ENCODE results near the gene HORMAD2.

The HORMAD2 gene

DNA sequence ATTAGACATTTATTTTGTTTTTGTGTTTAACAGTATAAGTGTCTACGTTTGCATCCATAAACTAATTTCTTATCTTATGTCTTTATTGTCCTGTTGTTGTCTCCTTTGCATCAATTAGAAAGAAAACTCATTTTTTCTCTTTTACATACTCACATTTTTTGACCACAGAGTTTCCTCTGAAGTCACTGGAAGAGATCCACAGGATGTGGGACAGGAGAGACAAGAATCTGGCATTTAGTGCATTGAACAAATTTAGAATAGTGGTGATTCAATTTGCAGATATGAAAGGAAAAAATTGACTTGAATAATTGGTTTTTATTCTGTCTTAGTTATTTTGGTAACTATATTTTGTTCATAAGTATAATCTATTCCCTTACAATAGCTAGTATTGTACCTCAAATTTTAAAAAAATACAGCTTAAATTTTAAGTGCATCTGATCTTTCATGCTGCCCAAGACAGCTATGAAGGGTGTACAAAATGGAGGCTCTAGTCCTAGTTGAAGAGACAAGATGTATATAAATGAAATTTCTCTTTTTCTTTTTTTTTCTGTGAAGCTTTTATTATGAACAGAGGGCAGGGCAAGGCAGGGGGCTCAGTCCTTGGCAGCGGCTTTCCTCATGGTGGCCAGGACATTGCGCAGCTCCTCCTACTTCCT, 24.4 kb downstream of the HORMAD2 start:
- DNase-seq (ENCODE audit: low read depth, low spot score) = no peak

DNA sequence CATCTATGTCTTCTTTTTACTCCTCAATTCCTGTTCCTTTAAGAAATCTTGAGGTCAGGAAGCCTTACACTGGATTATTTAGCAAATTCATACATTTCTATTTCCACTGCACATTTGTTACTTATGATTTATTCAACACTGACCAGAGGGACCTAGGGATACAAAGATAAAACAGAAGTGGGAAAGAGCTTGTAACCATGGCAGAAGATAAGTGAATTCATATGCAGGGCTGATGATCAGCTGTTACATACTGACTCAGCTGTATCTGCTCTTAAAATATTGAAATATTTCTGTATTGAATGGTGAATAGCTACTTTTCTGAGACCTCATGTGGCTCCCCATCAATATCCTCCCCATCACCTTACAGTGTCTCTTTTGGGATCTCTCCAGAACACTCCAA, 25.2 kb downstream of the HORMAD2 start:
- DNase-seq (ENCODE audit: low read depth, low spot score) = no peak

DNA sequence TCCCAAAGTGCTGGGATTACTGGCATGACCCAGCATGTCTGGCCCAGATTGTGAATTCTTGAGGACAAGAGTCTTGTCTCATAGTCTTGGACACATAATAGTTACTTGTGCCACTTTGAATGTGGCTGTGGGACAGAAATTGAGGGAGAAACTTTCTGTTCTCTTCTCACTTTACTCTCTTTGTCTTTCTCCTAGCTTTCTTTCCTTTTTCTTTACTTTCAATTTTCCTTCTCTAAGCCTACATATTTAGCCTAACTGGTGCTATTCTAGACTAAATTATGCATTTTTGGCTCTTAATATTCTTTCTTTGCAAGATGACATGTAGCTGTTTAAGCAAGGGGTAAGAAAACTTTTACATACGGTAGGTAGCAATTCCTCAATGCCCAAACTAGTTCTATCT, 33.2 kb downstream of the HORMAD2 start:
- DNase-seq (ENCODE audit: low read depth, low spot score) = no peak

DNA sequence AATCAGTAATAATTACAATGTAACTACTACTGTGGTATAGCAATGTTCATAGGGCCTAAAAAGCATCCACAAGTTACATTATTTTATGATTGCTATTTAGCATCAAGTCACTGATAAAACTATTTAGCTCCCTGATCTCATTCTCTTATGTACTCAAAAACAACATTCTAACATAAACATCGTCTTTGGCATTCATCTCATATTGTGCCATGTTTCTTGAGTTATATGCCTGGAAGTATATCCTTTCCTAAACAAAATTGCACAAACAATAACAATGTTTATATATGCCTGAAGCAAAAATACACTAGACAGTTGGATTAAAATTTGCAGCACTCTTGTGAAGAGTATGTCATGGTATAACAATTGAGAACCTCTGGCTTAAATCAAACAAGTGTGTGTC, 34.1 kb downstream of the HORMAD2 start:
- DNase-seq (ENCODE audit: low read depth, low spot score) = no peak

DNA sequence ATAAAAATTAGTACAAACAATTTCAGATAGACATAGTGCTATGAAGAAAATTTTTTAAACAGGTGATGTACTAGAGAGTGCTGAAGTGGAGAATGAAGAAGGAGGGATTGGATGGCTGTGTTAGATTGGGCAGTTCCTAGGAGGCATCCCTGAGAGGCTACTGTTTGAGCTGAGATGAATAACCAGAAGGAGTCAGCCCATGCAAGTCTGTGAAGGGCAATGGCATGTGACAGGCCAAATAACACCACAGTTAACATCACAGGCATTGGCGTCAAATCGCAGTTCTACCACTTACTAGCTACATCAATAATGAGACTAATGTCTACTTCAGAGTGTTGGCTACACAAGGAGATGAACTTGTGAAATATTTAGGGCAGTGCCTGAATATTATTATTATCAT, 35.4 kb downstream of the HORMAD2 start:
- no peak for DNase-seq (ENCODE audit: low read depth, low spot score)

DNA sequence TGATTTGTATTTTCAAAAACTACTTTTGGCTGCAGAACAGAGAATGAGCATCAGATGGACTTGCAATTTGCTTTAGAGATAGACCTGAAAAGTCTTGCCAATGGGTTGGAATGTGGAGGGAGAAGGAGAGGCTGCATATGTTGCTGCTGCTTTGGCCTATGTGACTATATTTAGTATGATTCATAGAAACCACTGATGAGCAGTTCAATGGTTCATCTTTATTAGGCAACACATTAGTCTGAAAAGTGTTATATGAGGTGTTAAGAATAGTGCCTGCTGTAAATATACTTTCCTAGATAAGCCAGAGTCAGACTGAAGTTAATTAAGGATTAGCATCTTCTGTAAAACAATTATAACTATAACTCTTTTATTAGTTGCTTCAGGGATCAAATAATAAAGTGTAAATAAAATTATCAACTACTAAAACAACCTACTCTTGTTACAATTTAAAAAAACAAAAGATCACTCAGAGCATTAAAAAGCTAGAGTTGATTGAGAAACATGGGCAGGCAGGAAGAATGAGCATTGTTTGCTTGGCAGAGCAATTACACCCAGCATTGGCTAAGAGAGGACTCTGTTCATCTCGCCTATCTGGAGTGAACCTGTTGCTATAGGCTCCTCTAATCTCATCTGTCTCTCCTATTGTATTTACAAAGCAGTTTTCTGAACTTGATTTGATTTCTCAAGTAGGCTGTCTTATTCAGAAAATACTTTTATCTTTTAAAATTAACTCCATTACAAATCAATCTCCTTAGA, 36.3 kb downstream of the HORMAD2 start:
- DNase-seq (ENCODE audit: low read depth, low spot score) = no peak

DNA sequence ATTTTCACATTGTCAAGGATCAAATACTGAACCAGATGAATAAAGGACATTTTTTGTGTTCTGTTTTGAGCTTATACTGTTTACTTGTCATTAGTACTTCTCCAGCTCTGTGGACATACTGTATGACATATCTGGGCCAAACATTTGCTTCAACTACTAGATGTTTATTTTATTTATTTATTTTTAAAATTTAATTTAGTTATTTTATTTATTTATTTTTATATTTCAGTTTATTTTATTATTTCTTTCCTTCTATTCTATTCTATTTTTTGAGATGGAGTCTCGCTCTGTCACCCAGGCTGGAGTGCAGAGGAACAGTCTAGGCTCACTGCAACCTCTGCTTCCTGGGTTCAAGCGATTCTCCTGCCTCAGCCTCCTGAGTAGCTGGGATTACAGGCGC, 37.0 kb downstream of the HORMAD2 start:
- DNase-seq (ENCODE audit: low read depth, low spot score) = no peak

DNA sequence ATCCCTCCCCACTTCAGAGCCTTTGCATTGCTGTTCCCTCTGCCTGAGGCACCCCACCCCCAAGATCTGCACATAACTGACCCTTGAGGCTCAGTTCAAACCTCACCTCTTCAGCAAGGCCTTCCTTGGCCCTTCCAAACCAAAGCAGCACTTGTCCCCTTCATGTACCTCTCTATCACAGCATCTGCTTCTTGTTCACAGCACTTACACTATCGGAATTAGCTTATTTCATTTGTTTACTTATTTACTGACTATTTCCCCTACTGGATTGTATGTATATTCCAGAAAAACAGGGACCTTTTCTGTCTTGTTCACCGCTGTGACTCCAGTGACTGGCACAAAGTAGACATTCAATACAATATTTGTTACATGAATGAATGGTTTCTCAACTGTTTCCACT, 38.0 kb downstream of the HORMAD2 start:
- DNase-seq (ENCODE audit: low read depth, low spot score) = no peak

DNA sequence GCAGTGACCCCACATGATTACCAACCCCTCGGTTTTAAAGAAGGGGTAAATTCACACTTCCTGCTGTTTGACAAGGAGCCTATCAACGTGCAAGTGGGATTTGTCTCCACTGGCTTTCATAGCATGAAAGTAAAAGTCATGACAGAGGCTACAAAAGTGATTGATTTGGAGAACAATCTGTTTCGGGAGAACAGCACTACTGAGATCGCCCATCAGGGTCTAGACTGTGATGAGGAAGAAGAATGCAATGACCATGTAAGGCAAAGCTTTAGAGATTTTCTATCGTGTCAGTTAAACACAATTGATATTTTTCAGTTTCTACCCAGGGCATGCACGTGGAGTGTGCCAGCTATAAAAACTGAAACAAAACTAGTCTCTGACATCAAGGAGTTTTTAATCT, 41.7 kb downstream of the HORMAD2 start:
- DNase-seq (ENCODE audit: low read depth, low spot score) = no peak

DNA sequence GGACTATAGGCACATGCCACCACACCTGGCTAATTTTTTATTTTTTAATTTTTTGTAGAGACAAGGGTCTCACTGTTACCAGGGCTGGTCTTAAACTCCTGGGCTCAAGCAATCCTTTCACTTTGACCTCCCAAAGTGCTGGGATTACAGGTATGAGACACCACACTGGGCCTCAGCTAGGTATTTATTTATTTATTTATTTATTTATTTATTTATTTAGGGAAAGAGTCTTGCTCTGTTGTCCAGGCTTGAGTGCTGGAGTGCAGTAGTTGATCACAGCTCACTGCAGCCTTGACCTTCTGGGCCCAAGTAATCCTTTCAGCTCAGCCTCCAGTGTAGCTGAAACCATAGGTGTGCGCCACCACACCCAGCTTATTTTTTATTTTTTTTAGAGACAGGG, 43.2 kb downstream of the HORMAD2 start:
- no peak for DNase-seq (ENCODE audit: low read depth, low spot score)

DNA sequence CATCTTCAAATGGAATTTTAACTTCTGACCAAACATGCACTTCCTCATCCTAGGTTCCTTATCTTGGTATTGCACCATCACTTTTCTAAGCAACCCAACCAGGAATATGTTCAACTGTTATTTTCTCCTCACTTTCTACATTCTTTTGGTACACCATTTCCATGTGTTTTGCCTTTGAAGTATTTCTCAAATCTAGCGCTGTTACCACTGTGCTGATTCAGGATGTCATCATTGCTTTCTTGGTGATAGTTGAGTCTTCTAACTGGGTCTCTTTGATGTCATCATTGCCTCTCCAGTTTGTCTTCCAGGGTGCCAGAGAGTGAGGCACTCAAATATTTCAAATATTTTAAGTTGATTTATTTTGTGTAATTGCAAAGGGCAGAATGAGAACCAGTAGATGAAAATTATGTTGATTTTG, 47.5 kb downstream of the HORMAD2 start:
- DNase-seq (ENCODE audit: low read depth, low spot score) = no peak

DNA sequence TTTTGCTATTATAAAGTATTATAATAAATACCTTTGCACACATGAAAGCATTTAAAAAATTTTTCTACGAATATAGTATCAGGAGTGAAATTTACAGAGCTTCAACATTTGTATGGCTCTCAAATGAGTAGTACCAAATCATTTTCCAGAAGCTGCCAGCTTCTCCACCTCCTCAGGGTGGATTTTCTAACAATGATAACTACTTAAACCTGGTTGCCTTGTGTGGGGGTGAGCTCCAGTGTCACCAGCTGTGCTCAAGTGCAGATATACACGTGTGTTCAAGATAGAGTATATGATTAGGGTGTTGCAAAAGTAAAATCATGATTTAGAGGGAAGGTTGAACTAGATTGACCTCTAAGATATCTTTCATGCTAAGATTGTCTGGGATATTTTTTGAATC, 48.2 kb downstream of the HORMAD2 start:
- no peak for DNase-seq (ENCODE audit: low read depth, low spot score)

DNA sequence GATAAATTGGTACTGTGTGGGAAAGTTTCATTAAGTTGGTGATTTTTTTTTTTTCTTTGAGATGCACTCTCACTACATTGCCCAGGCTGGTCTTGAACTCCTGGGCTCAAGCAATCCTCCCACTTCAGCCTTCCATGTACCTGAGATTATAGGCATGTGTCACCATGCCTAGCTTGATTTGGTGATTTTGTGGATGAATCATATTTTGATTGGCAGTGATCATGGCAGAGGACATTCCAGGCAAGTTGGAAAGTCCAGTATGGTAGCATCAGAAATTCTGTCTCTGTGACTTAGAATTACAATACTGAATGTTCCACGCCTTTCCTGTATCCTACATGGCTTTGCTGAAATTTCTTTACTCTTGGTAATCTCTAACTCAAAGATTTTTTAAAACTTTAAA, 49.4 kb downstream of the HORMAD2 start:
- no peak for DNase-seq (ENCODE audit: low read depth, low spot score)

DNA sequence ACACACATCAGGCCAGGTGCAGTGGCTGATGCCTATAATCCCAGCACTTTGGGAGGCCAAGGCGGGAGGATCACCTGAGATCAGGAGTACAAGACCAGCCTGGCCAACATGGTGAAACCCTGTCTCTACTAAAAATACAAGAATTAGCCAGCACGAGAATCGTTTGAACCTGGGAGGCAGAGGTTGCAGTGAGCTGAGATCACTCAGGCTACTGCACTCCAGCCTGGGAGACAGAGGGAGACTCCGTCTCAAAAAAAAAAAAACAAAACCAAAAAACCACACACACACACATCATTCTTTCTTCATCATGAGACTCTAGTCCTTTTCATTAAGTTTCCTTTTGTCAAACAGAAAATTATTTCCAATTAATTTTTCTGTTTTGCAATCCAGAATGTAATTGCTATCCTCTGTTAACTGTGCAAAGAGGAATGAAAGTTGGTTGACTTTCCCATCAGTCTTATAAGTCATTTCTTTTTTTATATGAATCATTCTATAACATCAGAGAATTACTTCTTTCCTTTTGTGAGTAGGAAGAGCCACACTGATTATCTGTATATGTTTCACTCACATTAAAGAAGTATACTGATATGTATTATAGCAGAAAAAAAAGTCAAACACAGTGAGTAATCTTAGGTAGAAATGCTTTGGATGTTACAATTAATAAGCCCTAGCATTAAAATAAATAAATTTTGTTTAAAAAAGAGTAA, 52.2 kb downstream of the HORMAD2 start:
- DNase-seq (ENCODE audit: low read depth, low spot score) = no peak

DNA sequence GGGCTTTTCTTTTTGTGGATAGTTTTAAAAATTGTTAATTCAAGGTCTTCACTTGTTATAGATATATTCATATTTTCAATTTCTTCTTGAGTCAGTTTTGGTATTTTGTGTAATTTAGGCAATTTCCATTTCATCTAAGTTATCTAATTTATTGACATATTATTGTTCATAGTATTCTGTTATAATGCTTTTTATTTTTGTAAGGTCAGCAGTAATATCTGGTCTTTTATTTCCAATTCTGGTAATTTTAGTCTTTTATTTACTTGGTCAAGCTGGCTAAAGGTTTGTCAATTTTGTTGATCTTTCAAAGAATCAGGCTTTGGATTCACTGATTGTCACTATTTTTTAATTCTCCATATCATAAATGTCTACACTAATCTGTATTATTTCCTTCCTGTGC, 60.1 kb downstream of the HORMAD2 start:
- no peak for DNase-seq (ENCODE audit: low read depth, low spot score)

DNA sequence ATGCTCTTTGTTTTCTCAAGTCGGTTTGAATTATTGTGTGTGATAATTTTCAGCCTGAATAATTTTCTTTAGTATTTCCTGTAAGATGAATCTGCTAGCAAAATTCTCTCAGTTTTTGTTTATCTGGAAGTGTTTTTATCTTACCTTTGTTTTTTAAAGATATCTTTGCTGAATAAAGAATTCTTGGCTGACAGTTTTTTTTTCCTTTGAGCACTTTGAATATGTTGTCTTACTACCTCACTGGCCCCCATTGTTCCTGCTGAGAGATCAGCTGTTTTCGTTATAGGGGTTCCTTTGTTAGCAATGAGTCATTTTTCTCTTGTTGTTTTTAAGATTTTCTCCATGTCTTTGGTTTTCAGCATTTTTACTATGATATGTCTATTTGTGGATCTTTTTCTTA, 63.0 kb downstream of the HORMAD2 start:
- DNase-seq (ENCODE audit: low read depth, low spot score) = no peak

DNA sequence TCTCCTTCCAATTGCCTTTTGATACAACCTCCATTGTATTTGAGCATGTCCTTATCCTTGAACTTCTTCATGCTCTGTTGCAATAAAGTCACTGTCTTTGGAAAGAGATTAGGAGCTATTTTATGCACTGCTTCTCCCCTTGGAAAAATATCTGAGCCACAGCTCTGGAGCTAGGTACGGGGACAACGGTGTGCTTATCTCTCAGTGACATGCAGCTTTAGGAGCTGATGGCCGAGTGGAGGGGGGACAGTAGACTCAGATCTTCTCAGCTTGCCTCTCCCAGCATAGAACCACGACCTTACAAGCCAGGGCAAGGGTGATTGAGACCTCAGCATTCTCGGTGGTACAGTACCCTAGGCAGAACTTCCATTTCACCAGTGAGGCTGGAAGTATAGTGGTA, 64.1 kb downstream of the HORMAD2 start:
- no peak for DNase-seq (ENCODE audit: low read depth, low spot score)

DNA sequence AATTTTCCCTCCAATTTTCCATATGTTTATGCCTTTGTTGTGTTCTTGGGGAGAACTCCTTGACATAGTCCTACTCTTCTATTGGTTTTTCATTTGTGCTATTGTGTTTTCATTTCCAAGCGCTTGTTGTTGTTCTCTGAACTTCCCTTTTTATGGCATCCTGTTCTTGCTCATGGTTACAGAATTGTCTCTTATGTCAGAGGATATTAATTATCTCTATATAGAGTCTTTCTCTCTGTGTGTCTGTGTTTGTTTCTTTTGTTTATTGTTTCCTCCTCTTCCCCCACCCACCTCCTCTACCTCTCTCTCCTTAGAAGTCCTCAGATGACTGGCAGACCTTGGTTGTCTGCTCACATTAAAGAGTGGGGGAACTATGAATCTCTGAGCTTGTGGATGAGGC, 69.9 kb downstream of the HORMAD2 start:
- no peak for DNase-seq (ENCODE audit: low read depth, low spot score)

DNA sequence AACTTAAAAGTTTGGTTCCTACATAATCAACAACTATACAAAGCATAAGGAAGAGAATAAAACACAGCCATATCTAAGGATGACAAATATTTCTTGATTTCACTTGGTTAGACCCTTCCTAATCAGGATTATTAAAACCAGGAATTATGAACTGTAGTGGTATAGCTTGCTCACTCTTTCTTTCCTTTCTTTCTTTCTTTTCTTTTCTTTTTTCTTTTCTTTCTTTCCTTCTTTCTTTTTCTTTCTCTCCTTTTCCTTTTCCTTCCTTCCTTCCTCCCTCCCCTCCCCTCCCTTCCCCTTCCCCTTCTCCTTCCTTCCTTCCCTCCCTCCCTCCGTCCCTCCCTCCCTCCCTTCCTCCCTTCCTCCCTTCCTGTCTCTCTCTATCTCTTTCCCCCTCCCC, 78.0 kb downstream of the HORMAD2 start:
- no peak for DNase-seq (ENCODE audit: low read depth, low spot score)

DNA sequence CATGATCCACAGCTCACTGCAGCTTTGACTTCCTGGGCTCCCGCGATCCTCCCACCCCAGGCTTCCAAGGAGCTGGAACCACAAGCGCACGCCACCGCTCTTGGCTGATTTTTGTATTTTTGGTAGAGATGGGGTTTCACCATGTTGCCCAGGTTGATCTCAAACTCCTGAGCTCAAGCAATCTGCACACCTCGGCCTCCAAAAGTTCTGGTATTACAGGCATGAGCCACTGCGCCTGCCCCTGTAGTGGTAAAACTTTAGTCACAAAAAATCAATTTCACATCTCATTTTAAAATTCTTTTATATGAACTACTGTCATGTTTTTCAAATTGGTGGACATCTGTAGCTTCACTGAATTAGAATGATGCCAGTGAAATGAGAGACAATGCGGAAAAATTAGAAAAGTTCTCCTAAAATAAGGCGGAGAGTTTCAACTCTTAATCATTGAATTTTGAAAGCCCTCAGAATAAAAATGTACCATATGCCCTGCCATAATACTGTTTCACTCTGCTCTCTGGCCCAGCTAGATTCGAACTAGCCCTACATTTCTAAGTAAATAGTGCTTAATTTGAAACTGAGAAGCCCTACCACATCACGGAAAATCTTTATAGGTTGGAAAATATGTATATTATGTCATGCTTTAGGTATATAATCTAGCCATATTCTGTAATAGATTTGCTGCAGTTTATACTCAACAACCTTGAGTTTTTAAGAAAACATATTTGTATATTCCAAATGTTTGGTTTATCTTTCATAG, 78.7 kb downstream of the HORMAD2 start:
- DNase-seq (ENCODE audit: low read depth, low spot score) = no peak

DNA sequence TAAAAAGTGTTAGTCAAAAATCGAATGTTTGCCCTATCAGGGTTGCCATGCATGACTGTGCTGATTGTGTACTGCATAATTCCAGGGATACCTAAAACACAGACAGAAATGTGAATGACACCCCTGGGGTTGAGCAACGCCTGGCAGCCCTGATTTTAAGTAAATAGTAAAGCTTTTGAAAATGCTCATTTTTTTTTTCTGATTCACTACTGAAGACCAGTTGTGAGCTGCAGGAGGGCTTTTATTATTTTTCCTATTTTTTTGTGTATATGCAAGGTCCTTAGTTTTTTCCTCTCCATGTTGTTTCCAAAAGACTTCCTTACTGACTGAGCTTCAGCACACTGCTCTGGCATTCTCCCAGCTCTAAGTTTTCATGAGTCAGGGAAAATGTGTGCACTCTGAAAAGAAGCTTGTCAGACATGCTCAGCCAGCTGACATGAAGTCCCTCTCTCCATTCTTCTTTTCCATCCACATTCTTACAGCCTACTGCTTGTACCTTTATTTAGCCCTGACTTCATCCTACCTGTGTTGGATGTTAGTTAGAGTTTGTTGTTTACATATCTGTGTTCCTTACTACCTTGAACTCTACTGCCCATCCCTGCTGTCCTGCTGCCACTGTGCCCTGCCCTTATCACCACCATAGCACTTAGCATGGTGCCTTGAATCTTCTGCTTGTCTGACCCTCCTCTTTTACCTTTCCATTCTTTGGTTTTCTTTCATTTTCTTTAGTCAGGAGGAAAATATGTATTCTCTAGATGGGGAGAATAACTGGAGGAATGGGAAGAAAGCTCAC, 79.5 kb downstream of the HORMAD2 start:
- no peak for DNase-seq (ENCODE audit: low read depth, low spot score)

All from ELF-1 (cell line).